ENCODE data around the gene TCTN2.

TCTN2 gene

DNA sequence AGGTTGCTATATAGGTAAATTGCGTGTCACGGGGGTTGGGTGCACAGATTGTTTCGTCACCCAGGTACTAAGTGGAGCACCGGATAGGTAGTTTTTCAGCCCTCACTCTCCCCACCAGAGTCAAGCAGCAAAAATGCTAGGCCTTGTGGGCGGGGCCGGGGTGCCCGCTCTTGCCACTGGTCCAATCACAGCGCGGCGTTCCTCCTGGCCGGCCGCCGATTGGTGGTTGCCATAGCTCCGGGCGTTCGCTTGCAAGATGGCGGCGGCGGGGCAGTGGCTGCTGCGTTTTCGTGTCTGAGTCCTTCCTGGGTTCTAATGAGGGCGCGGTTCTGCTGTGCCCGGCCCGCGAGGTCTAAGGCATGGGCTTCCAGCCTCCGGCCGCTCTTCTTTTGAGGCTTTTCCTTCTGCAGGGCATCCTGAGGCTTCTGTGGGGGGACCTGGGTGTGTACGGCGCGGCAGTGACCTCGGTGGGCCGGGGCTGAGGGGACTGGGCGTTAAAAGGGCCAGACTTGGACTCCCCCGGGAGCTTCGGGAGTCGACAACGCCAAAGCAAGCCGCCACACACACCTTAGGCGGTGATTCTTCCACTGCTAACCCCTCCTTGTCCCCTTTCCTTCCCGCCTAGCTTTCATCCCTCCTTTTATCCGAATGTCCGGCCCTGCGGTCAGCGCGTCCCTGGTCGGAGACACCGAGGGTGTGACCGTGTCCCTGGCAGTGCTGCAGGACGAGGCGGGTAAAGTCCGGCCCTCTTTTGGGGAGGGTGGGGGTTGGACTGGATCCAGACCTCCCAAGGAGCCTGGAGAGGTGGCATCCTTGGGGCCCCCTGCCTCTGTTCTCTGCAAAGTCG is at the start of gene TCTN2:
Gene TCTN2 (plus strand): TSS at position 232 of the 847 bp plus-strand sequence. CDS start 128 bp downstream, at position 360.
- DNase-seq, result peak; percentile 92

- no peak for DNase-seq
Observed at GRCh38 chr12:123621619-123622530, 49.0 kb upstream of the TCTN2 start.

GRCh38 chr12:123633379-123634141 is 37.4 kb upstream of the TCTN2 start, which contains the start of the genes EIF2B1 and GTF2H3:
EIF2B1 (minus strand) TSS chr12:123633686; CDS start chr12:123633557, 129 bp downstream.
GTF2H3 (plus strand) TSS chr12:123633829; CDS start chr12:123633860, 31 bp downstream.
- peak; percentile 96 for DNase-seq

- DNase-seq, result no peak
Observed at GRCh38 chr12:123634142-123634561, 36.8 kb upstream of the TCTN2 start.

DNA sequence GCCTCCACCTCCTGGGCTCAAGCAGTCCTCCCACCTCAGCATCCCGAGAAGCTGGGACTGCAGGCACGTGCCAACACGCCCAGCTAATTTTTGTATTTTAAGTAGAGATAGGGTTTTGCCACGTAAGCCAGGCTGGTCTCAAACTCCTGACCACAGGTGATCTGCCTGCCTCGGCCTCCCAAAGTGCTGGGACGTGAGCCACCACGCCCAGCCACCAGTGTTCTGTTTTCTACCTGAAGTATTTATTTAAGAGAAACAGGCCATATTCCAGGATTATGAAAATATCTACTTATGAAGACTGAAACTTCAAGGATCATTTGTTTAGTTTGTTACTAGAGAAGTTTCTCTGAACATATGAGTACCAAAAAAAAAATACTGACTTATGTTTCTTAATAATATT is 27.0 kb upstream of the TCTN2 start:
- no peak for DNase-seq

DNA sequence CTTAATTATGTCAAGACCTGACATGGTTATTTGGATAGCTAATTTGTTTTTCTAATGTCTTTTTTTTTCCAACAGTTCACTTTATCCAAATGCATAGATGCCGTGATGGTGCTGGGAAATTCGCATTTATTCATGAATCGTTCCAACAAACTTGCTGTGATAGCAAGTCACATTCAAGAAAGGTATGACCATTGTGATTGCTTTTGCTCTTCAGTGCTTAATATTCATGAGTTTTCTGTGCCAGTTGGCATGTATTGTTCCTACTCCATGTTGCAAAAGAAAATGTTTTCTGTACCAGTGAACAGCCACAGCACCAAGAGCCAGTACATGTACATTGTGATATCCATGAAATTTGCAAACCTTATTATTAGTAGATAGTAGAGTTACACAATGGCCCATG is 25.5 kb upstream of the TCTN2 start:
- no peak for DNase-seq

DNA sequence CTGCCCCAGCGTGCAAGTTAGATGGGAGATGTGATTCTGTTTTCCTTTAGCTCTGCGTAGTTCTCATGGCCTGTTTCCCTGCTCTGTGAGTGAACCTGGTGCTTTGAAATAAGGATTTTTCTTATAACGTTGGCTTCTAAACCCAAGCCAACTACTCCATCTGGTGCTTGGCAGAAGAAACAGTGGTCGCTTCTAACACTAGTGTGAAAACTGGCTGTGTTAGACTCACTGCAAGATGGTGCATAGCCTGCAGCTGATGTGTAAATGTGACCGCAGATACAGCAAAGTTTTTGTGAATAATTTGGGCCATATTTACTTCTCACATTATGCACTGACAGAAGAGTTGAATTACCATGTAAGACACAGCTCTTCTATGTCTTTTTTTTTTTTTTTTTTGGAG is 25.0 kb upstream of the TCTN2 start:
- DNase-seq, result no peak

GRCh38 chr12:123648401-123648800 is 22.5 kb upstream of the TCTN2 start:
- DNase-seq, result no peak

DNA sequence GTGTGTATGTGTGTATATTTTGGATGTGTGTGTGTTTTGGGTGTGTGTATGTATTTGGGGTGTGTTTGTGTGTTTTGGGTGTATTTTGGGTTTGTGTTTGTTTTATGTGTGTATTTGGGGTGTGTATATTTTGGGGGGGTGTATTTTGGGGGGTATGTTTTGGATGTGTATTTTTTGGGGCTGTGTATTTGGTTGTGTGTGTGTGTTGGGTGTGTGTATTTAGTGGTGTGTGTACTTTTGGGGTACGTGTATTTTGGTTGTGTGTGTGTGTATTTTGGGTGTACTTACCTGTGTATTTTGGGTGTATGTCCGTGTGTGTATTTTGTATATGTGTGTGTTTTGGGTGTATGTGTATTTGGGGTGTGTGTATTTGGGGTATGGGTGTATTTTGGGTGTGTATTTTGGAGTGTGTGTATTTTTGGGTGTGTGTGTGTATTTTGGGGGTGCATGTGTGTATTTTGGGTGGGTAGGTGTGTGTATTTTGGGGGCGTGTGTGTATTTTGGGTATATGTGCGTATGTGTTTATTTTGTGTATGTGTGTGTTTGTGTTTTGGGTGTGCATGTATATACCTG is 16.7 kb upstream of the TCTN2 start:
- DNase-seq, result no peak

DNA sequence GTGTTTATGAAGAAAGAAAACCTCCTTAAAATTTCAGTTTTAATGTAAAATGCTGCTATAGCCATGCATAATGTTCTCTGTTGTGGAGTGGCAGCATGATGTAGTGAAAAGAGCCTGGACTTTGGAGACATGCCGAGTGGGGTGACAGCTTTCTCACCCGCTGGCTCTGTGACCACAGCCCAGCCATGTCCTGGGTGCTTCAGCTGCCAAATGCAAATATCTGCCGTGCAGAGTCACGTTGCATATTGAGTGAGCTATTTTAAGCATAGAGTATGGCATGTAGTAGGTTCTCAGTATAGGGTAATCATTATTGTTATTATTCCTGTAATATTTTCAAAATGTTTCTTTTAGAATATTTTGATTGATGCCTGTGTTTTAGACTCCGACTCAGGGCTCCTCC is 15.5 kb upstream of the TCTN2 start:
- DNase-seq, result no peak

- no peak for DNase-seq
Observed at GRCh38 chr12:123656392-123656791, 14.5 kb upstream of the TCTN2 start.

- no peak for DNase-seq
Observed at GRCh38 chr12:123657211-123657610, 13.7 kb upstream of the TCTN2 start.

DNA sequence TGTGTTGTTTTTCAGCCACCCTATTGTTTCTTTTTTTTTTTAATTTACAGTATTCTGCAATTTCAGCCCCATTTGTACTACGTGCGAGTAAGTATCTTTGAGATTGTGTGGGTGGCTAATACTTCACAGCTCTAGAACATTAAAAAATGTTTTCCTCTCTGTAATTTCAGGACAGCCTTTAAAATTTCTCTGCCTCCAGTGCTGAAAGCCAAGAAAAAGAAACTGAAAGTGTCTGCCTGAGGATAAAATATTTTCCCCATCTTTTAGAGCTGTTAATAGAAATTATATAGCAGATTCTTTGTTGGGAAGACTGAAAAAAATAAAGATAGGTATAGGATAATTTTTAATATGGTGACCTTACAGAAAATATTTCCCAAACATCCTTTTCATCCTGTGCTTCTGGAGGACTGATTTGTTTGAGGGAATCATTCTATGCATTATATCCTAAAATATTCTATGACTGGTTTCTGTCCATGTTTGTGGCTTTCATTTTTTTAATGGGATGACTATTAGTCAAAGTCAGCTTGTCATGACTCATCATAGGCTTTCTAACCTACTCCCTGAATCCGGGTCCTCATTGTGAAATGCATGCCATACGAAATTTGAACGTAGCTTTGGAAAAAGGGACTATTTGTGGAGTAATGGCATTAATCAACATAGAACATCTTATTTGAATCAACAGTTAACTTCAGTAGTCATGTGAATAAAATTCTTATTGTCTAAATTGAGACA is 10.8 kb upstream of the TCTN2 start:
- DNase-seq, result no peak

GRCh38 chr12:123667771-123668170 is 3.1 kb upstream of the TCTN2 start:
- DNase-seq, result no peak

GRCh38 chr12:123671876-123672275 is 963 bp downstream of the TCTN2 start:
- DNase-seq, result no peak

DNA sequence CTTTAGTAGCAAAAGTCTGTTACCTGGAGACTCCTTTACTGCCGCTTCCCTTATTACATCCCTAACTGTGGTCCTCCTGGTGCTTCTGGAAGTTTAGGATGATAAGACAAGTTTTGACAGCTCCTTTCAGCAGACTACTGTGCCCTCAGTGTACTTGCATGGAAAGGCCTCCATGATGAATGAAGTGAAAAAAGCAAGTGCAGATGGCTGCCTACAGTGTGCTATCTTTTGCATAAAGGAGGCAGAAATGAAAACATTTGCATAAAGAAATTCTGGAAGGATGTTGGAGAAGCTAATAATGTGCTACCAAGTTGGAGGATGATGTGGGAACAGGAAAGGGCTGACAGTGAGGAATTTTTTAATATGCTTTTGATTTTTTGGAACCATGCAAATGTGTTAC is 4.5 kb downstream of the TCTN2 start:
- no peak for DNase-seq

DNA sequence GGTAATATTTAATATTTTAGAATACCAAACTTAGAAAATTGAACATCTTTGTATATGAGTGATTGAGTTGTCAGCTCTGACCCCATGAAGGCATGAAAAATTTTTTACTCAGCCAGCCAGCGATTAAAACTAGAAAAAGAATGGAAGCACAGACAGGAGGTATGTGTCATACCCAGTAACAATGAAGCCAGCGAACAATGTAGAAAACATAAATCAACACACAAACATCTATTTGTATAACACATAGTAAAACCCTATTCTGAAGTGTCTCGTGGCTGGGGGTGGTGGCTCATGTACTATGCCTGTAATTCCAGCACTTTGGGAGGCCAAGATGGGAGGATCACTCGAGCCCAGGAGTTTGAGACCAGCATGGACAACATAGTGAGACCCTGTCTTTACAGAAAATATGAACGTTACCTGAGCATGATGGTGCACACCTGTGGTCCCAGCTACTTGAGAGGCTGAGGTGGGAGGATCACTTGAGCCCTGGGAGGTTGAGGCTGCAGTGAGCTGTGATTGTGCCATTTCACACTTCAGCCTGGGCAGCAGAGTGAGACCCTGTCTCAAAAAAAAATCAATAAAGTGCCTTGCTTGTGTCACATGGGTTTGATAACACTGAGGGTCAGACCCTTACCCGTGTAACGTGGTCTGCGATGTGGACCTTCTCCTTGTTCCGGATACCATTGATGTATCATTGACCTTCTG is 5.9 kb downstream of the TCTN2 start:
- DNase-seq, result no peak

DNA sequence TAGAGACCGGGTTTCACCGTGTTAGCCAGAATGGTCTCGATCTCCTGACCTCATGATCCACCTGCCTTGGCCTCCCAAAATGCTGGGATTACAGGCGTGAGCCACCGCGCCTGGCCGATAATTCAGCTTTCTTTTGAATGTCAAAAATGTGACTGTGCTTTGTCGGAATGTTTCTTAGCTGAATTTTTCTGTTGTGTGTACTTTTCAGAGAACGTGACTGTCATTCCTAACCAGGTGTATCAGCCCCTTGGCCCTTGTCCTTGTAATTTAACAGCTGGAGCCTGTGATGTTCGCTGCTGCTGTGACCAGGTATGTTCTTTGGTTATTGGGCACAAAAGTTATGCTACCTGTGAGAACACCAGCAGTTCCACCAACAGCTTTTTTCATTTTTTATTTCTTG is 8.1 kb downstream of the TCTN2 start:
- DNase-seq, result no peak

- DNase-seq, result no peak
Observed at GRCh38 chr12:123681605-123682004, 10.7 kb downstream of the TCTN2 start.

DNA sequence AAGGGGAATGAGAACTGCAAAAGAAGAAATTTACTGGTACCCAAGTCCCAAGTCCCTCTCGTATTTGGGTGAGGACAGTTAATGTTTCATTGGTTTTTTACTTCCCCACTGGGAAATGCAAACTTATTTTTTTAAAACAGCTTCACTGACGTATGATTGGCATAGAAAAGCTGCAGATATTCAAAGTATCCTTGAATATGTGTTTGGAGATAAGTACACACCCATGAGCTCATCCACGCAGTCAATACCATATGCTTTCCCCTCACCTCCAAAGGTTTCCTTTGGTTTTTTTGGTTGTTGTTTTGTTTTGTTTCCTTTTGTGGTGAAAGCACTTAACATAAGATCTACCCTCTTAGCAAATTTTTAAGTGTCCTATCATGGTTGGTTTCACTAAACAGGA is 13.1 kb downstream of the TCTN2 start:
- no peak for DNase-seq

- DNase-seq, result no peak
Observed at GRCh38 chr12:123686636-123687190, 15.8 kb downstream of the TCTN2 start.

All from CD4-positive, alpha-beta T cell treated with Interleukin-15 for 1 hour (primary cell).